Thymus (tissue), 11 donors: ENCODE data around the gene GPT2. TPM values are rescaled to one million over a fixed set of nuclear protein-coding genes. Genes with fewer than 3 reads are reported as not detected.

Experiments used
- DNase-seq, 9 donors: peaks; one replicate each; pipeline ENCODE4 v3.0.0-alpha.2; 2013; ENCODE audit warnings: low spot score in 9 of 9, low read depth in 6 of 9, missing footprints in 1 of 9
- H3K27ac ChIP-seq, 2 donors: one replicate each; pipeline ENCODE4 v1.5.1; 2013; ENCODE audit warnings: control low read depth in 1 of 2, low read depth in 1 of 2, low read length in 1 of 2, mild to moderate bottlenecking in 1 of 2, moderate library complexity in 1 of 2
- H3K27me3 ChIP-seq, 2 donors: one replicate each; pipeline ENCODE4 v1.5.1; 2013; ENCODE audit warnings: low read length in 1 of 2; ENCODE audit not compliant: control insufficient read depth in 2 of 2, insufficient read depth in 1 of 2
- H3K36me3 ChIP-seq, 2 donors: one replicate each; pipeline ENCODE4 v1.5.1; 2013; ENCODE audit warnings: low read length in 1 of 2, mild to moderate bottlenecking in 1 of 2, moderate library complexity in 1 of 2; ENCODE audit not compliant: control insufficient read depth in 2 of 2, insufficient read depth in 2 of 2
- H3K4me1 ChIP-seq, 2 donors: one replicate each; pipeline ENCODE4 v1.5.1; 2013; ENCODE audit warnings: low read length in 2 of 2; ENCODE audit not compliant: control insufficient read depth in 2 of 2, insufficient read depth in 2 of 2
- H3K4me3 ChIP-seq, 2 donors: one replicate each; pipeline ENCODE4 v1.5.1; 2013; ENCODE audit warnings: low read length in 2 of 2, control low read depth in 1 of 2, mild to moderate bottlenecking in 1 of 2
- H3K9me3 ChIP-seq, 2 donors: one replicate each; pipeline ENCODE4 v1.5.1; 2013; ENCODE audit warnings: low read length in 1 of 2, mild to moderate bottlenecking in 1 of 2; ENCODE audit not compliant: control insufficient read depth in 2 of 2, insufficient read depth in 1 of 2
- WGBS: extraction: QIAGEN DNeasy Blood & Tissue Kit; methylation state at CpG from one replicate; pipeline ENCODE4 v1.1.7; 2013; 5-methylcytosine and 5-hydroxymethylcytosine counted together
- polyA plus RNA-seq: library from polyadenylated mRNA; stranded (reverse); fragments of 200-250 nt; gene quantifications from one replicate; pipeline ENCODE4 v1.2.3, GENCODE V29; 2013
- total RNA-seq: library from RNA; stranded (reverse); fragments of 120-200 nt; gene quantifications from one replicate; pipeline ENCODE4 v1.2.4, GENCODE V29; 2013
- donor health status: healthy.

GPT2 gene
- total and polyA plus RNA-seq, 2 donors: 4.3 to 20.4 TPM

DNA sequence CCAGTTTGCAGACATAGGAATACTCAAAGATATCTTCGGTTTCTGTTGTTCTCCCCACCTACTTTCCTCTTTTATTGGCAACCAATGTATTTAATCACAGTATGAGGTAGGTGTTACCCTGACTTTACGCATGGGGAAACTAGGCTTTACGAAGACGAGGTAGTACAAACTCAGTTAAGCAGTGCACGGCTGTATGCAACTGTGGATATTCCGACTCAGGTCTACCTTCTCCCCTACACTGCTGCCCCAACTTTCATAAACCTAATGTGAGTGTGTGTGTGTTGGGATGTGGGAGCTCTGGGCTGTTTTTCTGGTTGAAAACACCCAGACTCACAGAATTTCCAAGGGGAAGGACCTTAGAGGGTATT is 1.2 kb upstream of the GPT2 start:
- Histone ChIP-seq H3K27me3 (peaks cover 28 to 50% of the 10 kb centered on the region in 2 donors), H3K4me1 (peaks cover 0 to 8% of the 10 kb centered on the region in 2 donors), H3K36me3 (no peaks in the 10 kb centered on the region), H3K9me3 (no peaks in the 10 kb centered on the region), H3K27ac (no peak overlapping the region), H3K4me3 (no peak overlapping the region)
- DNase-seq: no peak
- 90% methylated on average over 6 of the region's 6 CpGs for WGBS

- H3K36me3 ChIP-seq: no peaks in the 10 kb centered on the region
- WGBS: 34% methylated on average over 10 of the region's 10 CpGs
- no peak for DNase-seq
- H3K4me1 ChIP-seq: peaks cover 0 to 8% of the 10 kb centered on the region in 2 donors
- no peaks in the 10 kb centered on the region for H3K9me3 ChIP-seq
- H3K4me3 ChIP-seq: peak overlapping the region in 1 of 2 donors; percentile 32
- H3K27ac ChIP-seq: no peak overlapping the region
- H3K27me3 ChIP-seq: peaks cover 28 to 50% of the 10 kb centered on the region in 2 donors
Observed at GRCh38 chr16:46883353-46883689, 841 bp upstream of the GPT2 start.

- Histone ChIP-seq H3K27ac (no peak overlapping the region), H3K27me3 (peaks cover 28 to 50% of the 10 kb centered on the region in 2 donors), H3K9me3 (no peaks in the 10 kb centered on the region), H3K4me1 (peaks cover 0 to 8% of the 10 kb centered on the region in 2 donors), H3K36me3 (no peaks in the 10 kb centered on the region), H3K4me3 (peak overlapping the region; percentile 40 to 53)
- 8% methylated on average over 72 of the region's 72 CpGs for WGBS
- DNase-seq: no peak
Observed at GRCh38 chr16:46884513-46885293, 541 bp downstream of the GPT2 start.

- Histone ChIP-seq H3K36me3 (no peaks in the 10 kb centered on the region), H3K27me3 (peaks cover 28 to 46% of the 10 kb centered on the region in 2 donors), H3K4me3 (no peak overlapping the region), H3K4me1 (peaks cover 0 to 8% of the 10 kb centered on the region in 2 donors), H3K9me3 (no peaks in the 10 kb centered on the region), H3K27ac (peak overlapping the region in 1 of 2 donors; percentile 62)
- DNase-seq: no peak
- 93% methylated on average over 12 of the region's 12 CpGs for WGBS
Observed at GRCh38 chr16:46885960-46886763, 2.0 kb downstream of the GPT2 start.

DNA sequence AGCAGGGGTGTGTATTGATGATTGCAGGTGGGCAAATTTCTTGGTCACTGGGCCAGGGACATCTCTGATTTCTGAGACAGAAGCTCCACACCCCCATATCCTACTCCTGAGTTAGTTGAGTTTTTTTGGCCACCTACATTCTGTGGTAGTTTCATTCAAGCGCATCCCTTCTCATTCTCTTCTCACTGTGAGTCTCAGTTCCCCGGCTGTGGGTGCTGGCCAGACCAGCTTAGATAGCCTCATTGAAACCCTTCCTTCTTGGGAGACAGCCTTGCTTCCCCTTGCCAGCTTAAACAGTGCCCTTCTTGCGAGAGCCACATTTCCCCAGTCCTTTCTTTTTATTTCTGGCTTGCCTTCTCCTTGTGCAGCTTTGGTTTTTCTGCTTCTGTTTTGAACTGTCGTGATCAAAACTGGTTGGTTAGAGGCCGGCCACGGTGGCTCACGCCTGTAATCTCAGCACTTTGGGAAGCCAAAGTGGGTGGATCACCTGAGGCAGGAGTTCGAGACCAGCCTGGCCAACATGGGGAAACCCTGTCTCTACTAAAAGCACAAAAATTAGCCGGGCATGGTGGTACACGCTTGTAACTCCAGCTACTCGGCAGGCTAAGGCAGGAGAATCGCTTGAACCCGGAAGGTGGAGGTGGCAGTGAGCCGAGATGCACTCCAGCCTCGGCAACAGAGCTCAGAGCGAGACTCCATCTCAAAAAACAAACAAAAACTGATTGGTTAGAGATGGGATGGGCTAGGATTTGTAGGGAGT is 2.8 kb downstream of the GPT2 start:
- Histone ChIP-seq H3K27me3 (peaks cover 28 to 46% of the 10 kb centered on the region in 2 donors), H3K27ac (peak overlapping the region in 1 of 2 donors; percentile 62), H3K36me3 (no peaks in the 10 kb centered on the region), H3K9me3 (no peaks in the 10 kb centered on the region), H3K4me1 (peaks cover 0 to 8% of the 10 kb centered on the region in 2 donors), H3K4me3 (no peak overlapping the region)
- no peak for DNase-seq
- WGBS: 94% methylated on average over 16 of the region's 16 CpGs

DNA sequence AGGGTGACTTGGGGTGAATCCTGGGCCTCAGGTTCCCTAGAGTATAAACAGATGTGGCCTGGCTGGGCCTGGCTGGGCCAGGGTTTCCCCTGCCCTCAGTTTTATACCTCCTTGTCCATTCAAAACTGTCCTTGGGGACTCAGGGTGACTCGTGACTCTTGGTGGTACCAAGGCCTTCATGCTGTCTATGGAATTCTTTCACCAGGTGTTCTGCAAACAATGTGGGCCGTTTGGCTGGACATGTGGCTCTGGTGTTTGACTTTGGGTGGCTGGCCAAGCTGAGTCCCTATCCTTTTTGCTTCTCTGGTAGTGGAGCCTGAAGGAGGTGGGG is 3.3 kb downstream of the GPT2 start:
- H3K27ac ChIP-seq: peak overlapping the region in 1 of 2 donors; percentile 26
- peaks cover 0 to 8% of the 10 kb centered on the region in 2 donors for H3K4me1 ChIP-seq

GRCh38 chr16:46889245-46889941 is 5.2 kb downstream of the GPT2 start:
- no peak overlapping the region for H3K4me3 ChIP-seq
- H3K27ac ChIP-seq: no peak overlapping the region
- 94% methylated on average over 5 of the region's 5 CpGs for whole genome bisulfite sequencing
- H3K27me3 ChIP-seq: peaks cover 15 to 22% of the 10 kb centered on the region in 2 donors
- H3K9me3 ChIP-seq: no peaks in the 10 kb centered on the region
- peaks cover 0 to 3% of the 10 kb centered on the region in 2 donors for H3K4me1 ChIP-seq
- no peak for DNase-seq
- H3K36me3 ChIP-seq: no peaks in the 10 kb centered on the region

More for the DNA sequence above, 3.3 kb downstream of the GPT2 start:
- WGBS: 93% methylated on average over 2 of the region's 2 CpGs
- Histone ChIP-seq H3K9me3 (no peaks in the 10 kb centered on the region), H3K36me3 (no peaks in the 10 kb centered on the region), H3K4me3 (no peak overlapping the region), H3K27me3 (peaks cover 28 to 41% of the 10 kb centered on the region in 2 donors)
- DNase-seq: no peak

DNA sequence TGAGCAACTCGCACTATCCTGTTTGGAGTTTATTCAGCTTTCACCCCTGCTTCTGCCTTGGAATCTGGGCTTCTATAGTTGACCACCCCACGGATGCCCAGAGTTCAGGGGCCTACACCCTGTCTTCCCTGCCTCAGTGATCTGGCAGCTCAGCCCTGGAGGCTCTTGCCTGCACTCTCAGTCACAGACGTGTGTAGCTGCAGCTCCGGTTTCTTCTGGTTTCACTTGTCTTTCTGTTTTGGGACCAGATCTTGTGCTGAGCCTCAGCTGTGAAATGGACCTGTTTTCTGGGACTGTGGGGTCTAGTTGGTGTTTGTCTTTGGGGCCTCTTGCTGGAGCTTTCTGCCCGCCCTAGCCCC is 5.8 kb downstream of the GPT2 start:
- peaks cover 0 to 1% of the 10 kb centered on the region in 2 donors for H3K4me1 ChIP-seq
- H3K36me3 ChIP-seq: no peaks in the 10 kb centered on the region
- H3K27ac ChIP-seq: no peak overlapping the region
- no peak overlapping the region for H3K4me3 ChIP-seq
- 95% methylated on average over 5 of the region's 5 CpGs for WGBS
- peaks cover 9 to 17% of the 10 kb centered on the region in 2 donors for H3K27me3 ChIP-seq
- H3K9me3 ChIP-seq: no peaks in the 10 kb centered on the region
- DNase-seq: no peak
